ENCODE data around the gene TMEM184A. TPM values are rescaled to one million over a fixed set of nuclear protein-coding genes. Genes with fewer than 3 reads are reported as not detected.
"Not testable (repeated sequence)": the region's sequence is repeated elsewhere in the genome, so short reads cannot be mapped to it uniquely, and the experiment has no call there.

TMEM184A gene
- total and polyA plus RNA-seq, 8 donors, result 1.00 to 9.7 (median 2.4) TPM

DNA sequence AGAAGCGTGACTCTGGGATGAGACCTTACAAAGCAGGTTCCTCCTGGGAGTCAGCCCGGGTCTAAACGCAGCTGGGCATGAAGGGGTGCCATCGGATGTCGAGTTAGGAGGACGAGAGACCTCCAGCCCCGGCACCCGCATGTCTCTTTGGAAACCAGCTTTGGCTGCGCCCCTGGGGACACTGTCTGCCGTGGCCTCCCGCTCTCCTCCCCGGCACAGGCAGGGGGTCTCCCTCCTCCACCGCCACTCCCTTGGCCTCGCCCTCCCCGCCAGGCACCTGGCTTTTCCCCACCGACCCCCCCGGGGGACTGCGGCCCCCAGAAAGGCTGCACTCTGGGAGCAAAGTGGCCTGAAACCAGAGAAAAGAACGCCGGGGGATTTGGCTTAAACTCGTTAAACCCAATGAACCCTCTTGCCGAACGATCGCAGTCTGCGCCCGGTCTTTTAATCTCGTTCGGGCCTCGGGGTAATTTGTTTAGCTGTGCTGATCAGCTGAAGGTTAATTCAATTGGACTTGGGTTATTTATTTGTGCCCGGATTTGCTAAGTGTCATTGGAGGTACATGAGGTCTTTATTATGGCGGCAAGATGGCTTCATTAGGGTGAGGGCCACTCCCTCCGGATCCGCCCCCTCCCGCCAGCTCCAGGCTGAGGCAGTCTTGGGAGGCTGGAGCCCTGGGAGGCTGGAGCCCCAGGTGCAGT lies 30.3 kb upstream of the TMEM184A start:
- intact Hi-C loops (cut with DNase I), result no loop called here
- Histone ChIP-seq H3K4me1 (no peaks in the 10 kb centered on the region), H3K36me3 (no peaks in the 10 kb centered on the region), H3K27me3 (peaks cover 0 to 29% of the 10 kb centered on the region in 2 donors), H3K4me3 (no peak overlapping the region), H3K27ac (no peak overlapping the region), H3K9me3 (peaks cover 0 to 6% of the 10 kb centered on the region in 2 donors)
- no peak for ATAC-seq
- TF ChIP-seq, protein P1, sequence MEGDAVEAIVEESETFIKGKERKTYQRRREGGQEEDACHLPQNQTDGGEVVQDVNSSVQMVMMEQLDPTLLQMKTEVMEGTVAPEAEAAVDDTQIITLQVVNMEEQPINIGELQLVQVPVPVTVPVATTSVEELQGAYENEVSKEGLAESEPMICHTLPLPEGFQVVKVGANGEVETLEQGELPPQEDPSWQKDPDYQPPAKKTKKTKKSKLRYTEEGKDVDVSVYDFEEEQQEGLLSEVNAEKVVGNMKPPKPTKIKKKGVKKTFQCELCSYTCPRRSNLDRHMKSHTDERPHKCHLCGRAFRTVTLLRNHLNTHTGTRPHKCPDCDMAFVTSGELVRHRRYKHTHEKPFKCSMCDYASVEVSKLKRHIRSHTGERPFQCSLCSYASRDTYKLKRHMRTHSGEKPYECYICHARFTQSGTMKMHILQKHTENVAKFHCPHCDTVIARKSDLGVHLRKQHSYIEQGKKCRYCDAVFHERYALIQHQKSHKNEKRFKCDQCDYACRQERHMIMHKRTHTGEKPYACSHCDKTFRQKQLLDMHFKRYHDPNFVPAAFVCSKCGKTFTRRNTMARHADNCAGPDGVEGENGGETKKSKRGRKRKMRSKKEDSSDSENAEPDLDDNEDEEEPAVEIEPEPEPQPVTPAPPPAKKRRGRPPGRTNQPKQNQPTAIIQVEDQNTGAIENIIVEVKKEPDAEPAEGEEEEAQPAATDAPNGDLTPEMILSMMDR (IDR thresholded peaks at IDR 0.05), result no peak
- DNase-seq, result no peak

DNA sequence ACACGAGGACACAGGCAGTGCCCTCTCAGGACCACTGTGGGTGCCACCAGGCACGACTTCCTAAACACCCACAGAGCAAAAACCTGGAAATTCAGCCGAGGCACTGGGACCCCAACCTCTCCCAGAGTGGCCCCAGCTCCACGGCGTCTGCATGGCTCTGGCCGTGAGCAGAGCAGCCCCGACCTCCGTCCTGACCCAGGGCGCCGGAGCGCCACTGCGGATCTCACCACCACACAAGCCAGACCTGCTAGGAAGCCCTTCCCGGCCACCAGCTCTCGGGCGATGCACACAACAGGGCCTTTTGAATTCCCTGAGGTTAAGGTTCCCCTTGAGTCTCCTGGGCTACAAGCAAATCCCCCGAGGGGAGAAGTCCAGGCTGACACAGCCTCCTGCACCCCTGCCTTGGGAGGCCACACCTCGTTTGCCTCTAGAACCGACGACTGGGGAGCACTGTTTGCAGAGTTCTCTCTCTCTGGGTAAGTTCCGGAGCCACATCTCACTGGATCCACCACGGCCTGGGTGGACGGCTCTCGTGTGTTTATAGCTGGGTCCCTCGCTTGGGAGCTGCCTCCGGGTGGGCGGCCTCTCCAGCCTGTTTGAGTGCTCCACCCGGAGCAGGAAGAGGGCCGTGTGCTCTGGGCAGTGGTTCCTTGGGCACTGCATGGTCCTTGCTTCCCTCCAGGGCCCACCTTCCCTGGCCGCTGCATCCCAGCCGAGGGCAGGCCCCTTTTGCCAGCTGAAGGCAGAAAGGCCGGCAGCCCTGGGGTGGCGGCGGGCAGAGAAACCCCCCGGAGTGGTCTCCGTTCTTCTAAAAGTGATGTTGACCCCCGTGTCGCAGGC lies 29.4 kb upstream of the TMEM184A start:
- H3K4me3 ChIP-seq, result no peak overlapping the region
- intact Hi-C loops (cut with DNase I), result no loop called here
- H3K9me3 ChIP-seq, result peaks cover 0 to 6% of the 10 kb centered on the region in 2 donors
- H3K4me1 ChIP-seq, result no peaks in the 10 kb centered on the region
- no peaks in the 10 kb centered on the region for H3K36me3 ChIP-seq
- TF ChIP-seq, protein P1 (IDR thresholded peaks at IDR 0.05), result no peak
- peaks cover 0 to 20% of the 10 kb centered on the region in 2 donors for H3K27me3 ChIP-seq
- no peak overlapping the region for H3K27ac ChIP-seq
- no peak for ATAC-seq
- no peak for DNase-seq

DNA sequence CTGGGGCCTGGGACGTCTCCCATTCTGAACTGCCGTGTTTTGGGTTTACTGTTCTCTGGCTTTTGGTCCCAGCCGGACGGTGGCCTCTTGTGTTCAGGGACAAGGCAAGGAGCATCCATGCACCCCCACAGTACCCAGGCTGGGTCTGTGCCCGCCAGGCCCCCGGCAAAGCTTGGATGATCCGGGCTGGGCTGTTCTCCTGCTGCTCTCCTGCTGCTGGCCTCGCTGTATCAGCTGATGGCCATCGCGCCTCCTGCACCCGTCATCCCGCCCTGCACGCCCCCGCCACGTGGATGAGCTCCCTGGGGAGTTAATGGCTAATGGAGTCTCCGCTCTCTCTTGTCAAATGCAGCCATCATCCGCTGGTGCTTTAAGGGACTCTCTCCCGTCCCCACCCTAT lies 28.7 kb upstream of the TMEM184A start:
- H3K4me1 ChIP-seq, result peaks cover 0 to 3% of the 10 kb centered on the region in 2 donors
- DNase-seq, result no peak
- TF ChIP-seq, protein P1 (IDR thresholded peaks at IDR 0.05), result no peak
- intact Hi-C loops (cut with DNase I), result no loop called here
- no peaks in the 10 kb centered on the region for H3K36me3 ChIP-seq
- H3K9me3 ChIP-seq, result peaks cover 0 to 6% of the 10 kb centered on the region in 2 donors
- H3K4me3 ChIP-seq, result no peak overlapping the region
- H3K27ac ChIP-seq, result no peak overlapping the region
- no peak for ATAC-seq
- H3K27me3 ChIP-seq, result peaks cover 0 to 18% of the 10 kb centered on the region in 2 donors

DNA sequence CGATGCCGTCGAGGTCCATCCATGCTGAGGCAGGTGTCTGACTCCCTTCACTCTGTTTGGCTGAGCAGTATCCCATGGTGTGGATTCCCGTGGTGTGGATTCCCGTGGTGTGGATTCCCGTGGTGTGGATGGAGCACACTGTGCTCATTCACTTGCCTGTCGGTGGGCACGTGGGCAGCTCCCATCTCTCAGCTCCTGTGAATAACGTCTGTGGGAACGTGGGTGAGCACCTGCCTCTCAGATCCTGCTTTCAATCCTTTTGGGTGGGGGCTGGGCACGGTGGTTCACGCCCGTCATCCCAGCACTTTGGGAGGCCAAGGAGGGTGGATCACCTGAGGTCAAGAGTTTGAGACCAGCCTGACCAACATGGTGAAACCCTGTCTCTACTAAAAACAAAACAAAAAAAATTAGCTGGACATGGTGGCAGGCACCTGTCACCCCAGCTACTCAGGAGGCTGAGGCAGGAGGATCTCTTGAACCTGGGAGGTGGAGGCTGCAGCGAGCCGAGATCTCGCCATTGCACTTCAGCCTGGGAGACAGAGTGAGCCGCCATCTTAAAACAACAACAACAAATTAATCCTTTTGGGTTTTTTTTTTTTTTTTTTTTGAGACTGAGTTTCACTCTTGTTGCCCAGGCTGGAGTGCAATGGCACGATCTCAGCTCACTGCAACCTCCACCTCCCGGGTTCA lies 27.4 kb upstream of the TMEM184A start:
- H3K4me1 ChIP-seq; H3K4me3 ChIP-seq; ATAC-seq; H3K36me3 ChIP-seq; H3K9me3 ChIP-seq; H3K27ac ChIP-seq; intact Hi-C loops (cut with DNase I); DNase-seq: not testable (repeated sequence)
- H3K27me3 ChIP-seq, result peaks cover 0 to 11% of the 10 kb centered on the region in 2 donors

DNA sequence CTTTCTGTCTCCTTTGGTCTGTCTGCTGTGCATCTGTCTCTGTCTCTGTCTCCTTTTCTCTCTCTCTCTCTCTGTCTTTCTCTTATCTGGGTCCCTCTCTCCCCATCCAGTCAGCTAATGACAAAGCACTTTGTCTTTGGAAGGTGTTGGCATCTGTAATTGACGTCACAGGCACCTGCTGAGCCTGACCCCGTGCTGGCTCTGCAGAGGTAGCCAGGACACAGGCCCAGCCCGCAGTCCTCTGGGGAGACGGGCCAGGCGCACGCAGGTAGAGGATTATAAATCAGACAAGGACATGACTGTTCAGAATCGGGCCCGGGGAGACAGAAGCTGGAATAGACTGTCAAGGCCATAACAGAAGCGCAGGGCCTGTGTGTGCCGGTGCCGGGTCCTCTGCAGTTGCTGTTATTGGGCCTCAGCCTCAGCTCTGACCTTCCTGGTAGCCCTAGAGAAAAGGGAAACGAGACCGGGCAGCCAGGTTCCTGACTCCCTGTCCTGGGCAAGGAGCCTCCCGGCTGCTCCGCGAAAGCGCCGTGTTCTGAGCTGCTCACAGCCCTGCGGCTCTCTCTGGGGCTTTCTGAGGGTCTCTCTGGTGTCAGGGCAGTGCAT lies 24.5 kb upstream of the TMEM184A start:
- H3K36me3 ChIP-seq, result no peaks in the 10 kb centered on the region
- no peaks in the 10 kb centered on the region for H3K9me3 ChIP-seq
- TF ChIP-seq, protein P1 (IDR thresholded peaks at IDR 0.05), result no peak
- DNase-seq (no peak), ATAC-seq (no peak)
- H3K4me3 ChIP-seq, result no peak overlapping the region
- intact Hi-C loops (cut with DNase I), result no loop called here
- no peak overlapping the region for H3K27ac ChIP-seq
- H3K4me1 ChIP-seq, result peaks cover 0 to 8% of the 10 kb centered on the region in 2 donors
- no peaks in the 10 kb centered on the region for H3K27me3 ChIP-seq
